Hepatocyte (in vitro differentiated cells): Measurements from ENCODE around the gene MTPN. TPM values are rescaled to one million over a fixed set of nuclear protein-coding genes. Genes with fewer than 3 reads are reported as not detected.

Source experiments
- DNase-seq: peaks from one replicate; pipeline ENCODE4 v3.0.0-alpha.2; 2016; ENCODE audit warnings: low spot score
- H2AFZ ChIP-seq: fragments of 200-600 bp; sonication (generic); 2 replicates; pipeline ENCODE4 v1.6.0; 2016; ENCODE audit warnings: antibody characterized with exemption, mild to moderate bottlenecking
- H3K27ac ChIP-seq: fragments of 200-600 bp; sonication (generic); 2 replicates; pipeline ENCODE4 v1.5.1; 2016; ENCODE audit warnings: mild to moderate bottlenecking
- H3K27me3 ChIP-seq: fragments of 200-600 bp; sonication (generic); 2 replicates; pipeline ENCODE4 v1.6.1; 2016
- H3K36me3 ChIP-seq: fragments of 200-600 bp; sonication (generic); replicated peaks from 2 replicates; pipeline ENCODE4 v1.5.1; 2016; ENCODE audit warnings: low read depth; ENCODE audit not compliant: insufficient read depth
- H3K4me1 ChIP-seq: fragments of 200-600 bp; sonication (generic); 2 replicates; pipeline ENCODE4 v1.5.1; 2016; ENCODE audit warnings: mild to moderate bottlenecking, moderate library complexity; ENCODE audit not compliant: insufficient read depth
- H3K4me2 ChIP-seq: fragments of 200-600 bp; sonication (generic); 2 replicates; pipeline ENCODE4 v1.6.0; 2016
- H3K4me3 ChIP-seq: fragments of 200-600 bp; sonication (generic); 2 replicates; pipeline ENCODE4 v1.5.1; 2016; ENCODE audit warnings: mild to moderate bottlenecking
- H3K79me2 ChIP-seq: fragments of 200-600 bp; sonication (generic); 2 replicates; pipeline ENCODE4 v1.6.0; 2017; ENCODE audit warnings: mild to moderate bottlenecking
- H3K9me2 ChIP-seq: fragments of 200-600 bp; sonication (generic); replicated peaks from 2 replicates; pipeline ENCODE4 v1.6.0; 2017; ENCODE audit warnings: mild to moderate bottlenecking; ENCODE audit not compliant: insufficient read depth
- H3K9me3 ChIP-seq: fragments of 200-600 bp; sonication (generic); 2 replicates; pipeline ENCODE4 v1.5.1; 2016; ENCODE audit warnings: low read depth, mild to moderate bottlenecking
- H4K20me1 ChIP-seq: fragments of 200-600 bp; sonication (generic); 2 replicates; pipeline ENCODE4 v1.6.0; 2016; ENCODE audit warnings: mild to moderate bottlenecking; ENCODE audit not compliant: insufficient read depth, poor library complexity, severe bottlenecking
- EZH2 ChIP-seq: fragments of 200-600 bp; sonication (generic); IDR thresholded peaks from 2 replicates; pipeline ENCODE4 v1.6.1; 2016; ENCODE audit warnings: antibody characterized with exemption, mild to moderate bottlenecking, borderline replicate concordance
- EZH2phosphoT487 ChIP-seq: fragments of 200-600 bp; sonication (generic); IDR thresholded peaks from one replicate; pipeline ENCODE4 v1.6.1; 2018; ENCODE audit warnings: antibody characterized with exemption, mild to moderate bottlenecking, low read depth, moderate library complexity; ENCODE audit not compliant: unreplicated experiment, severe bottlenecking
- WGBS: methylation state at CpG from one replicate; pipeline ENCODE4 v1.1.6; 2016; ENCODE audit warnings: low lambda C conversion rate; ENCODE audit errors: missing lambda C conversion rate; 5-methylcytosine and 5-hydroxymethylcytosine counted together
- polyA plus RNA-seq: library from polyadenylated mRNA; unstranded; fragments of >200 nt; fragmentation: Nextera tagmentation; extraction: Ambion mirVana; gene quantifications from 2 replicates; pipeline ENCODE4 v1.2.1, GENCODE V29; 2016
- total RNA-seq: library from RNA; depleted of rRNA; stranded (reverse); fragments of >200 nt; gene quantifications from 2 replicates; pipeline ENCODE4 v1.2.3, GENCODE V29; 2014
- TF ChIP-seq, protein P1 (sequence below): fragments of 200-600 bp; sonication (generic); IDR thresholded peaks from 2 replicates; pipeline ENCODE4 v1.5.1; 2016; ENCODE audit warnings: antibody characterized with exemption, mild to moderate bottlenecking; ENCODE audit not compliant: poor library complexity

Gene MTPN
- total and polyA plus RNA-seq, 2 experiments from 2014 or later: 32.8 to 131 TPM

DNA sequence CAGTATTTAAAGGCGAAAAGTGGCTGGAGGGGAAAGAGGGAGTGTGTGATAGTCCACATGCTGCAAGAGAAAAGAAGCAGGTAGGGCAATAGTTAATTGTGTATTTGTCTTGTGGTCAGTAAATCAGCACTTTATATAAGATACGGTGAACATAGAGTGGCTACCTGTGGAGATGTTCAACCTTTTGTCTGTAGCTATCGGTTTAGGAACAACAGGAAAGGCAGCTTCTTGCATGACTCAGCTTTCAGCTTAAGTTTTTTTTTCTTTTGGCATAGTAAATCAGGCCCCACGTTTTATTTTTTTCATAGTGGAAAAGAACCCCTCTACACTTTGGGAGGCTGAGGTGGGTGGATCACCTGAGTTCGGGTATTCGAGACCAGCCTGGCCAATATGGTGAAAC lies 14.2 kb upstream of the MTPN start:
- no peak overlapping the region for H2AFZ ChIP-seq
- H3K27me3 ChIP-seq: no peaks in the 10 kb centered on the region

DNA sequence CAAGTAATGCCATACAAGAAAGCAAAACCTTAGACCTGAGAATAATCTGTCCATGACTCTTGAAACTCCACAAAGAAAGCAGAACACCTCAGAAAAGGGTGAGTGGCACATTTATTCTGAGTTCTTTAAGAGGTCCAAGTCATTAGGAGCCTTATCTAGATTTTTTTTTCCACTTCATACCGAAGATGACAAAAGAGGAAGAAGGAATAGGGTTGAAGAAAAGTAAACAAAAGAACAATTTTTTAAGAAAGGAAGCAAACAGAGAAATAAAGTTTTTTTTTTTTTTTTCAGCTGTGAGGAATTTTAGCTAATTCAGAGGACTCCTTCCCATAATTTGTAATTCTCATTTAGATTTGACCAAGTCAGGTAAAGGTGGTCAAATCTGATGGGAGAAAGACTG lies 13.1 kb upstream of the MTPN start:
- 66% methylated on average over 1 of the region's 1 CpG for WGBS
- Histone ChIP-seq H2AFZ (no peak overlapping the region), H3K79me2 (no peaks in the 10 kb centered on the region), H3K4me1 (no peaks in the 10 kb centered on the region), H3K36me3 (no peaks in the 10 kb centered on the region), H3K27me3 (no peaks in the 10 kb centered on the region), H3K27ac (no peak overlapping the region), H3K9me3 (no peaks in the 10 kb centered on the region), H3K9me2 (no peaks in the 10 kb centered on the region), H3K4me3 (no peak overlapping the region), H4K20me1 (no peaks in the 10 kb centered on the region), H3K4me2 (no peak overlapping the region)
- TF ChIP-seq, protein P1, sequence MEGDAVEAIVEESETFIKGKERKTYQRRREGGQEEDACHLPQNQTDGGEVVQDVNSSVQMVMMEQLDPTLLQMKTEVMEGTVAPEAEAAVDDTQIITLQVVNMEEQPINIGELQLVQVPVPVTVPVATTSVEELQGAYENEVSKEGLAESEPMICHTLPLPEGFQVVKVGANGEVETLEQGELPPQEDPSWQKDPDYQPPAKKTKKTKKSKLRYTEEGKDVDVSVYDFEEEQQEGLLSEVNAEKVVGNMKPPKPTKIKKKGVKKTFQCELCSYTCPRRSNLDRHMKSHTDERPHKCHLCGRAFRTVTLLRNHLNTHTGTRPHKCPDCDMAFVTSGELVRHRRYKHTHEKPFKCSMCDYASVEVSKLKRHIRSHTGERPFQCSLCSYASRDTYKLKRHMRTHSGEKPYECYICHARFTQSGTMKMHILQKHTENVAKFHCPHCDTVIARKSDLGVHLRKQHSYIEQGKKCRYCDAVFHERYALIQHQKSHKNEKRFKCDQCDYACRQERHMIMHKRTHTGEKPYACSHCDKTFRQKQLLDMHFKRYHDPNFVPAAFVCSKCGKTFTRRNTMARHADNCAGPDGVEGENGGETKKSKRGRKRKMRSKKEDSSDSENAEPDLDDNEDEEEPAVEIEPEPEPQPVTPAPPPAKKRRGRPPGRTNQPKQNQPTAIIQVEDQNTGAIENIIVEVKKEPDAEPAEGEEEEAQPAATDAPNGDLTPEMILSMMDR: no peak
- no peak for TF ChIP-seq EZH2phosphoT487
- TF ChIP-seq EZH2: no peak
- DNase-seq: no peak

More for the DNA sequence above, 14.2 kb upstream of the MTPN start:
- Histone ChIP-seq H3K79me2 (no peaks in the 10 kb centered on the region), H3K4me2 (no peak overlapping the region), H4K20me1 (no peaks in the 10 kb centered on the region), H3K36me3 (no peaks in the 10 kb centered on the region), H3K27ac (no peak overlapping the region), H3K4me1 (no peaks in the 10 kb centered on the region), H3K9me3 (no peaks in the 10 kb centered on the region), H3K4me3 (no peak overlapping the region), H3K9me2 (no peaks in the 10 kb centered on the region)
- no peak for DNase-seq
- 84% methylated on average over 6 of the region's 6 CpGs for WGBS
- TF ChIP-seq, protein P1: no peak
- no peak for TF ChIP-seq EZH2phosphoT487
- TF ChIP-seq EZH2: no peak

DNA sequence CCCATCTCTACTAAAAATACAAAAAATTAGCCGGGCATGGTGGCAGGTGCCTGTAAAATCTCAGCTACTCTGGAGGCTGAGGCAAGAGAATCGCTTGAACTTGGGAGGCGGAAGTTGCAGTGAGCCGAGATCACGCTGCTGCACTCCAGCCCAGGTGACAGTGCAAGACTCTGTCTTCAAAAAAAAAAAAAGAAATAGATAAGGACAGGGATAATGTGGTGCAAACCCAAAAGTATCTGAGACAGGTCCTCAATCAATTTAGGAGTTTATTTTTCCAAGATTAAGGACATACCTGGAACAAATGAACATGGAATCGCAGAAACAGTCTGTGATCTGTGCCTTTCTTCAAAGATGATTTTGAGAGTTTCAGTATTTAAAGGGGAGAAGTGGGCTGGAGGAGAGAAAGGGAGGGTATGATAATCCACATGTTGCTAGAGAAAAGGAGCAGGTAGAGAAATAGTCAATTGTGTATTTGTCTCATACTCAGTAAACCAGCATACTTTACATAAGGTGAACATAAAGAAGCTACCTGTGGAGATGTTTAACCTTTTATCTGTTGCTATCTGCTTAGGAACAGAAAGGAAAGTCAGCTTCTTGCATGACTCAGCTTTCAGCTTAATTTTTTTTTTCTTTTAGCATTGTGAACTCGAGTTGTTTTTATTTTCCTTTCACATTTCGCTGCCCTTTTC lies 4.9 kb upstream of the MTPN start:
- TF ChIP-seq EZH2: no peak
- TF ChIP-seq EZH2phosphoT487: no peak
- TF ChIP-seq, protein P1: no peak
- no peaks in the 10 kb centered on the region for H4K20me1 ChIP-seq
- no peak overlapping the region for H3K4me3 ChIP-seq
- no peaks in the 10 kb centered on the region for H3K4me1 ChIP-seq
- H3K9me3 ChIP-seq: no peaks in the 10 kb centered on the region
- no peaks in the 10 kb centered on the region for H3K9me2 ChIP-seq
- DNase-seq: no peak
- no peak overlapping the region for H3K27ac ChIP-seq
- no peaks in the 10 kb centered on the region for H3K36me3 ChIP-seq
- no peaks in the 10 kb centered on the region for H3K27me3 ChIP-seq
- WGBS: 84% methylated on average over 8 of the region's 8 CpGs
- H3K4me2 ChIP-seq: no peak overlapping the region
- H3K79me2 ChIP-seq: no peaks in the 10 kb centered on the region
- peak overlapping the region; percentile 27 for H2AFZ ChIP-seq
